Activated T-helper 1 cell treated with Interleukin-2 at 50 U/mL for 16 hours (primary cell): ENCODE results near the gene CORO2B.
"Not testable (repeated sequence)": the region's sequence is repeated elsewhere in the genome, so short reads cannot be mapped to it uniquely, and the experiment has no call there.

ENCODE experiments used
- DNase-seq: peaks from one replicate; pipeline ENCODE4 v3.0.0-alpha.2; 2020; ENCODE audit warnings: low read depth

CORO2B gene

DNA sequence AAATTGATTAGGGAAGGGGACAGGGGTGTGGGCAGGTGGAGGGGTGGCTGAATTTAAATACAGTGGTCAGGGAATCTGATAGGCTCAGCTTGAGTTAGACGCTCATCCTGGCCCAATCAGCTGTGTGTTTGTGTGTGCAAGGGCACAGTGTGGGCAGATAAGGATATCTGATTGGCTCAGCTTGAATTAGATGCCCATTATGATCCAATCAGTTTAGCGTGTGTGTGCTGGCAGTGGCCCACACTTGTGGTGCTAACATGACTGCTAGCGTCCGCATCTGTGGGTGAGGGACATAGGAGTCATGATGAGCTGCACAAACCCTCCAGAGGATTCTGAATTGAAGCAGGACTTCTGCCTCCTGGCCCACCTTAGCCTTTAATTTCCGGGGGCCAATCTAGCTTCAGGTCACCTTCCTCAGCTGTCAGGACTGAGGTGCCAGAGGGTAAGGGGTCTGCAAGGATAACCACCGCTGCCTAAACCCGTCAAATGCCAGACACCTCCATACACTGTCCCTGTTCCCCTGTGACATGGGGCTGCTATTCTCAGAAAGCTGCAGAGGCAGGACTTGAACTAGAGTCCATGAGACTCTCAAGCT, 97.3 kb downstream of the CORO2B start:
- no peak for DNase-seq

DNA sequence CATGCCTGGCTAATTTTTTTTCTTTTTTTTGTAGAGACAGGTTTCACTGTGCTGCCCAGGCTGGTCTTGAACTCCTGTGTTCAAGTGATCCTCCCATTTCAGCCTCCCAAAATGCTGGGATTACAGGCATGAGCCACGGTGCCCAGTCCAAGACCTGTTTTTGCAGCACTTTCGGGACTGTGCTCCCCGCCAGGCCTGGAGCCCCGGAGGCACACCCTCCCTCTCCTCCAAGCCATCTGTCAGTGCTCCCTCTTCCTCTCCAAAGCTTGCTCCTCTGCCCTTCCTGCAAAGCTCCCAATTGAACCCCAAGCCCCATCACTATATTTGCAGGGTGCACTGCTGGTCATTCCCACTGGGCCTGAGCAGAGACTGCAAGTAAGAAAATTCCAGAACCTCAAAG, 98.1 kb downstream of the CORO2B start:
- DNase-seq: no peak

DNA sequence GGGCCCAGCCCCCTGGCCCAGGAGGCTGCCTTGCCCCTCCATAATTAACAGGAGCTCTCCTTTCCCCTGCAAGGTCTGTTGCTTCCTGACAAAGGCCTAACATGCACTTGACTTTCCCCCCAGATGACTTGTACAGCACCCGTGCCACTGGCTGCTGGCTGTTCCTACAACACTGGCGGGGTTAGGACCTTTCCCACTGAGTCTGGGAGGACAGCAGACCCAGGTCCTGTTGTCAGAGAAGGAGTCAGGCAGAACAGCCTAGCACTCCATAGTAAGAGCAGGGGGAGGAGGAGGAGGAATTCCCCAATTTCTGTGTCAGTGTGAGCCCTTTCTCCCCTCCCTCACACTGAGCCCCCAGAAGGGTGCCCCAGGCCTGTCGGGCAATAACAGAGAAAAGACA, 99.2 kb downstream of the CORO2B start:
- no peak for DNase-seq

DNA sequence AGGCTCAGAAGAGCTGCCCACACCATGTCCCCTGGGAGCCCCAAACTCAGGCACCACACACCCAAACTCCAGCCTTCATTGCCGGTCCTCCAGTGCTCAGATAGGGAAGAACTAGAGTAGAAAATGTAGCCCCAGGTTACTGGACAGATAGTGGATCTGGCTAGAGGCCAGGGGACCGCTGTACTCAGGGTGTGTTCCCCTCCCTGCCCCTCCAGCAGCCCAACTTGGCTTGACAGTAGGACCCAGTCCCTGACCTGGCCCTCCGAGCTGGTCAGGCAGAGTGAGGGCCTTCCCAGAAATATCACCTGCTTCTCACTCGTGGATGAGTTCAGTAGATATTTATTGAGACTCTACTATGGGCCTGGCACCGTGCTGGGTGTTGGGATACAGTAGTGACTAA, 100.0 kb downstream of the CORO2B start:
- no peak for DNase-seq

DNA sequence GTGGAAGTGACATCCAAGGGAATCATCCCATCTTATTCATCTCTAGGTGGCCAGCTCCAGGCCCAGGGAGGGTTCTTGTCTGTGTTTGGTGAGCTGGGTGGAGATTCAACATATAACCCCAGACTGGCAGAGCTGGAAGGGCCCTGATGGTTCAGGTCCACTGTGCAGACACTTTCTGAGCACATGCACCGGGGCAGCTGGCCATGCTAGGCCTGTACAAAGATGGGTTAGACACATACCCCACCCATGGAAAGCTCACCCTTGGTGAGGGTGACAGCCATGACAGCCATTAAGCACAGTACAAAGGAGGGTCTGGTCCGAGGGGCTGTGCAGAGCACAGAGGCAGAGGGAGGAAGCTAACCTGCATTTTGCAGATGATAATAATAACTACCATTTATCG, 100.4 kb downstream of the CORO2B start:
- DNase-seq: no peak

DNA sequence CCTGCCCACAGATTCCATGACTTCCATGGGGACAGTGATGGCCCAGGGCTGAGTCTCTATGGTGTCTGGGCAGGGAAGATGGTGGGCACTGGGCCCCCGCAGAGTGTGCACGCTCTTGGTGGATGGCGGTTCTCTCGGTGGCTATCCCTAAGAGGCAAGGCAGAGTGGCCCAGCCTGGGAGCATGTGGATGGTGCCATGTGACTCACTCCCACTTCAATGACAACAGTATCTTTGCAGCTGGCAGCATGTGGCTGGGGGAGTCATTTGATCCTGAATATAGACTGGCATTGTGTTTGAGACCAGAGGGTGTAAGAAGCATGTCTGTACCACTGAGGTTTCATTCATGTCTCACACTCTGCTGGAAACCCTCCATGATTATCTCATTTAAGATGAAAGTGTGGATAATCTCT, 101.2 kb downstream of the CORO2B start:
- DNase-seq: no peak

DNA sequence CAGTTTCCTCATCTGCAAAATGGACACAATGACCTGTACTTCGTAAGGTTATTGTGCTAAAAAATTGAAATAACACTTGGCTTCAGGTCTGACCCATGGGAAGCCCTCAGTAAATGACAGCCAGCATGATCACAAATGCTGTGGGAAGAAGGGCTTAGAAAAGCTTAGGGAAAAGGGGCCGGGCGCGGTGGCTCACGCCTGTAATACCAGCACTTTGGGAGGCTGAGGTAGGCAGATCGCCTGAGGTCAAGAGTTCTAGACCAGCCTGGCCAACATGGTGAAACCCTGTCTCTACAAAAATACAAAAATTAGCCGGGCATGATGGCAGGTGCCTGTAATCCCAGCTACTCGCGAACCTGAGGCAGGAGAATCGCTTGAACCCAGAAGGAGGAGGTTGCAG, 102.0 kb downstream of the CORO2B start:
- DNase-seq: not testable (repeated sequence)

DNA sequence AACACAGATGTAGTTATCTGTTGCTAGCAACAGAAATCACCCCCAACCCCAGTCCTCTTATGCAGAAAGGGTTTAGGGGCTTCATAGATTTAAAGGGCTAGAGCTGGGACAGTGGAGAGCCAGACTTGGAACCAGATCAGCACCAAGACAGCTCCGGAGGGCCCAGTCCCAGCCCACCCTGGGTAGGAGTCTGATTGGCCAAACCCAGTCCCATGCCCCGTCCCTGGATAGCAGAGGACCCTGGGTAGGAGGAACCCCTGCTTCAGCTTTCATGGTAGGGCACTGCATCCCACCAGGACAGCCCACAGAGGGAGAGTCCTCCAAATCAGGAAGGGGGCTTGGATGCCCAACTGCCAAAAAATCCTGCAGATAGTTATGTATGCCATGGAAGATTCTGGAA, 103.0 kb downstream of the CORO2B start:
- DNase-seq: no peak

DNA sequence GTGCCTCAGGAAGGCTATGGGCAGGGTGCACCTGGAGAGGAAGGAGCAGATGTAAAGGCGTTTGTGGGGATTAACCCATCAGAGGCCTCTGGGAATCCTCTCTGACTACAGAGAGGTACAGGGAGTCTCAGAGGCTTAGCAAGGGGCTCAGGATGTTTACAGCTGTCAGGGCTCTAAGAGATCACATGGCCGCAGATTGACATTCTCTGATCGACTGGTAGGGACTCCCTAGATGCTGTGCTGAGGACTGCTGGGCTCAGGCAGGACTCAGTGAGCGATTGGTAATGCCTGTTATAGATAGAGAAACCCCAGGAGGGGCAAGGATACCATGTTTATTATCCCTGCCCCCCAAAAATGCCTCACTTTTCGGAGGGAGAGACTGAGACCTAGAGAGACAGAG, 103.5 kb downstream of the CORO2B start:
- no peak for DNase-seq

DNA sequence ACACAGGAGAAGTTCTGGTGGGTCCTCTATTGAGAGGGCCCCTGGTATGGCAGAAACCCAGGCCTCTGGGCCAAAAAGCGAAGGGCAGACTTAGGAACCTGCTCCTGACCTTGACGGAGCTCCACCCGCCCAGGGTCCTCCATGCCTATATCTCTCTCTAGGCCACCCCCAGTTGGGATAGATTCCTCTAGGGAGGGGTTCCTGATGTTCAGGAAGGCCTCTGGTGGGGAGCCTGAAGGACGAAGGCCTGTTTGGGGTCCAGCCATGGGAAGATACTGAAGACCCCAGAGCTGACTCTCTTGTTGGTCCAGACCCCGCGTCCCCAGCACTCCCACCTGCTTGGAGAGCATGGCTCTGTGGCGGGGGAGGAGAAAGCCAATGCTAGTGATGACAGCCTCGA, 104.2 kb downstream of the CORO2B start:
- no peak for DNase-seq

DNA sequence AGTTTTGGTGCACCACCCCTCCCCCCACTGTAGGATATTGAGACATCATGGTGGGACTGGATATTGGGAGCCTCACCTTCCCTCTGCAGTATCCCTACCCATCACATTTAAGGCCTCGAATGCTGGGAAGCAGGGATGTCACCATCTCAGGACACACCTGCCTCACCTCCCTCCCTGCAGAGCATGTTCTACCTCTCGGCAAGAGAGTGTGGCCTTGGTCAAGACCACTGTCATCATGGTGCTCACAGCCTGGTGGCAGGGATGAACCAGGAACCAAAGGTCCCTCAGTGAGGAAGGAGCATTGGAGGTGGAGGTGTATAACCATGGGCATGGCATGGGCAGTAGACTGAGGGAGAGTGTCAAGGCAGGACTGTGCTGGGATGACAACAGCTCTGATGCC, 104.8 kb downstream of the CORO2B start:
- DNase-seq: no peak

DNA sequence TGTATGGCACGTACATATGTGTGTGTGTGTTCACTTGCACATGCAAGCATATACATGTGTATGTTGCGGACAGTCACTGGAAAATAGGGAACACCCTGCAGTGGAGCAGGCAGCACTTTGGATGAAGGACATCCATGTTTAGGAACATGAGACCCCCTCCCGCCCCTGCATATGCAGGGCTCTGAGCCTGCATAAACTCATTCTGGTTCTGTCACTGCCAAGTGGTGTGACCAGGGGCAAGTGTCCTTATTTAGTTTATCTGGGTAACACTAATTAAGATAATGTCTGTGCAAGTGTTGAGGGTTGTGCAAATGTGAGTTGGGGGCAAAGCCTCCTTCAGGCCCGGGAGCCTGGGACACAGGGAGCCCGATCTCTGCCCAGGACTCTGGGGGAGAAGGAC, 105.7 kb downstream of the CORO2B start:
- DNase-seq: no peak

DNA sequence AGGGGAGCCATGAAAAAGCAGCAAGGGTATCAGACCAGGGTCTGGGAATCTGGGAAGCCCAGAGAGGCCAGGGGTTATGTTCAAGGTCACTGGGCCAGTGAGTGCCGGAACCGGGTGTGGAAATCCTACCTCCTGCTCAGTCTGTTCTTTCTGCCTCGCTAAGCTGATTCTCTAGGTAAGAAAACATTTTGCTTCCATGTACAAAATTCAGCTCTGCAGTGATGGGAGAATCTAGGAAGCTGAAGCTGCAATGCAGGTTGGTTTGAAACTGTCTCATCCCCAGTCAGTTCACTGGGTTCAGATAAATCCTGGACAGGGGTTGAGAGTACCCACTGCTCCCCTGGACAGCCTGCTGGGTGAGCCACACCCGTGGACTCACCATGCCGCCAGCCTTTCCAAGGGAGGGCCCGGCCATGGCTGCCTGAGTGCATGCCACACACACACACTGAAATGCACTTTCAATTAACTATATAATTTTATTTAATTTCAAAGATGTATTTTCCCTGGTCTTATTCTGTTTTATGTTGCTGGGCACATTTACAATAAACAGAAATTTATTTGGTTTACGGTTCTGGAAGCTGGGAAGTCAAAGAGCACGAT, 108.4 kb downstream of the CORO2B start:
- DNase-seq: no peak

DNA sequence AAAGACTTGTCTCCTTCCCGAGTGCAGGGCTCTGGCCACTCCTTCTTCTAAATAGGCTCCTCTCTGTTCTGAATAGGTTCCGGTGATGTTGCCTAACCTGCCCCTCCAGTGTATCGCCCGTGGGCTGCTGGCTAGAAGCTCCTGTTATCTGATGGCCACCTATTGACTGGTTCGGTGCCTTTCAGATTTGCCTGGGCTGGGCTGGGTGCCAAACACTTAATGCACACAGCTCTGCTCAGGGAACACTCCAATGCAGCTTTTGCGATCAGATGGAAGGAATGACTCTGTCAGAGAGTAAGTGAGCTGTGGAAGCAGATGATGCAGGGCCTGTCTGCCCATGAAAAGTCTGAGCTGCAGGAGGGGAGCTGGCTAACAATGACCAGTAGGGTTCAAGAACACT, 112.9 kb downstream of the CORO2B start:
- no peak for DNase-seq

DNA sequence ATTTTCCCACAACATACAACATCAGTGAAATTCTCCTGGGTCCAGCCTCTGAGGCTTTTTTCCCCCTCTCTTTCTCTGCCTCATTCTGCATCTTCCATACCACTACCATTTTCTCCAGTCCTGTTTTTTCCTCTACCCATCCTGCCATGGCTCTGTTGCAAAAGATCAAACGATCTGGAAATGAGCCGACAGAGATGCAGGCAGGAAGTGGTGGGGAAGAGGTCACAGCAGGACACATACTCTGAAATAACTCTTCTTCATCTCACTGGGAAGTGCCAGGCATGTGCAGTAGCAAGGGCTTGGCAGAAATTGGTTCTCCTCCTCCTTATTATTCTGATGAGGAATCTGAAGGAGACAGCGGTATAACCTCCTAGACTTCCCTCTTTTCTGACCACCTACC, 114.3 kb downstream of the CORO2B start:
- DNase-seq: no peak

DNA sequence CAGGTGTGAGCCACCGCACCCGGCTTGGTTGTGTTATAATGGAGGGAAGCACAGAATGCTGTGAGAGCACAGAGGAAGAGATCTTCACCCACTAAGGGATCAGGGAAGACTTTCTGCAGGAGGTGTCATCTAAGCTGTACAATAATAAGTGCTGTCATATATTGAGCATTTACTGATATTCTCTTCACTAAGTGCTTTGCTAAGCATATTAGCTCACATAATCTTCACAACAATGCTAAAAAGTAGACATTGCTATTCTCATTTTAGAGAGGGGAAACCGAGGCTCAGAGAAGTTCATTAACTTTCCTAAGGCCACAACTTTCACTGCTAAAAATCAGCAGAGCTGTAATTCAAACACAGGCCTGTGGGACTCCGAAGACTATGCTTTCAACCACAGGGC, 115.3 kb downstream of the CORO2B start:
- DNase-seq: no peak

DNA sequence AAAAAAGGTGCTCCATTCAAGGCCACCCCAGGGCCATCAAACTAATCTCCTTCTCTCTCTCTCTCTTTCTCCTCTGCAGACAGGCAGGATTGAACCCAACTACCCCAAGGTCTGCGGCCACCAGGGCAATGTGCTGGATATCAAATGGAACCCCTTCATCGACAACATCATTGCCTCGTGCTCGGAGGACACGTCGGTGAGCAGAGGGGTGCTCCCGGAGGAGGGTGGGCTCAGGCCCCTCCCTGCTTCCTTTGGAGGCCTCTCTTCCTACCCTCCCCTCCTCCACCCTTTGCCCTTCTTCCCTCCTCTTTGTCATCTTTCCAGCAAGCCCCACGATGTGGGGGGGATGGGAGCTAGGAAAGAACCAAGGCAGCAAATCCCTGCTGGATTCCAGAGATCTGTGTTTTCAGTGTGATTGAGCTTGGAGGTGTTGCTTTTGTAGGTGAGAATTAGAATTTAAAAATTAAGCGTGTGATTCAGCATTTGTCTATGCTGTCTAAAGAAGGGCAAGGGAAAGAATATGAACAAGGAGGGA, 116.3 kb downstream of the CORO2B start:
- no peak for DNase-seq

DNA sequence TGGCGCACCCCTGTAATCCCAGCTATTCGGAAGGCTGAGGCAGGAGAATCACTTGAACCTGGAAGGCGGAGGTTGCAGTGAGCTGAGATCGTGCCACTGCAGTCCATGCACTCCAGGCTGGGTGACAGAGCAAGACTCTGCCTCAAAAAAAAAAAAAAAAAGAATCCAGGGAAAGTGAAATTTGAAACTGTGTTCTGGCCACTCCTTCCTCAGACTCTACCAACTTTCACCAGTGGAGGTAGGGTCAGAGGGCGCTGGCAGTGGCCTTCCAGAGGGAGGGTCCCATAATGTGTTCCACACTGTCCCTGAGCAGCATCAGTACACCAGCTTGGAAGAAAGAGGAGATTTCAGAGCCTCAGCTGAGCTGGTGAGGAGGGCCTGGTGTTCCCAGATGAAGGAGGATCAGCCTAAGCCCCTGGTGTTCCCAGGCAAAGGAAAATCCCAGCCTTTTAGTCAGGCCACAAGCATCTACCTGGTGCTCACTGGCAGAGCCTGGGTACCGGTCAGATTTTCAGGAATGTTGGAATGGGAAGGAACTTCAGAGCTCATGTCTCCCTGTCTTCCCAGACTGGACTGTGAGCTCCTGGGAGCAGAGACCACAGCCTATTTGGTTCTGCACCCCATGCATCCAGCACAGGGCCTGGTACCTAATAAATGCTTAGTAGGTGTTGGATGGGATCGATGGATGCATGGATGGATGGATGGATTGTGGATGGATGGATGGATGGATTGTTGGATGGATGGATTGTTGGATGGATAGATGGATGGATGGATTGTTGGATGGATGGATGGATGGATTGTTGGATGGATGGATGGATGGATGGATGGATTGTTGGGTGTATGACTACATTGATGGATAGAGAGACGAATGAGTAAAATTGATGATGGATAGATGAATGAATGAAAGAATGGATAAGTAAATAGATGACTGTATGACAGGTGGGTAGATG, 117.9 kb downstream of the CORO2B start:
- no peak for DNase-seq

DNA sequence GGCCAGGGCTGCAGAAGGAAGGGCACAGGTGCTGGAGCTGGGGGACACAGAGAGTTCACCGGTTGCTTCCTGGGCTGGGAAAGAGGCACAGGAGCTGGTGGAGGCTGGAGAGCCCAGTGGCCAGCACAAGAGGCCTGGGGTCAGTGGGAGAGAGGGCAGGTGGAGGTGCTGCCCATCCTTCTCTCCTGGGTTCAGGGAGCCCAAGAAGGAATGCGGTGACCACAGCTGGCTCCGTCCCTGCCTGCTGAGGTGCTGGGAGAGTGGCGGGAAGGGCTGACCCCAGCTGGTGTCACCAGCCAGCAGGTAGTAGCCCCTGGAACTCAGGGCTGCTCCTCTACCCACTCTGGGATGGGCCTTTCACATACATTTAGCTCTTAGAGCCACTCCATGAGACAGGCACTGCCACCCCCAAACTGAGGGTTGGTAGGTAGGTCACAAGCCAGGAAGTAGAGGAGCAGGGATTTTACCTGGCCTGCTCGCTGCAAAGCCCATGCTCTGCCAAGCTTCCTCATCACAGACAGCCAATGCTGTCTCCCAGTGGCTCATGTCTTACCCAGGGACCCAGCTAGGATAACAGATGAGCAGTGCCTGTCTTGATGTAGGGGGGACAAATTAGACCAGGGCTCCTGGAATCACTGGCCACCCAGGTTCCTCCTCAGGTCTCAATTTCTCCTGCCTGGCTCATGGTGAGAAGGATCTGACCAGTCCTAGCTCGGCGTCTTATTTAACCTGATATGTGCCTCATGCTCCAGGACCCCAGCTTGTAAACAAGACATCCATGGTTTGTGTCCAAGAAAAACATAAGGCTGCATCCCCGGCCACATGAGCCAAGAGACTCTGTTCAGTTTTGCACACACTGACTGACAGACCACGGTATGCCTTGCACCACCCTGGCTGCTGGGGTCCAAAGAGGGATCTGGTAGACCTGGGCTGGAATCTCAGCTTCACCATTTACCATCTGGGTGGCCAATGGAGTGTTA, 119.2 kb downstream of the CORO2B start:
- no peak for DNase-seq

DNA sequence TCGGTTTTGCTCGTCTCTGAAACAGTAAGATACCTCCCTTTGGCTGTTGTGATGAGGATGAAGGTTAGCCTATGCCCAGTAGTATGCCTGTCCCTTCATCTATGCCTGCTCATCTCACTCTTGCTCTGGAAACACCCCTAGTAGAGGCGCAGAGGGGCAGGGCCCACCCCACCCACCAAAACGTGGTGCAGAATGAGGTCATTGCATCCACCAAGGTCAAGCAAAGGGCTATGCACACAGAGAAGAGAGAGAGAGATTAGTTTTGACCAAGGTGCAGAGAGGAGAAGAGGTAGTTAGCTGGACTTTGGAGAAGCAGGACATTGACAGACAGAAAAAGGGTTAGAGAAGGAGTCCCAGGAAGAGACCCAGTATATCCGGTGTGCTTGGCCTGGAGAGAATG, 119.9 kb downstream of the CORO2B start:
- no peak for DNase-seq

DNA sequence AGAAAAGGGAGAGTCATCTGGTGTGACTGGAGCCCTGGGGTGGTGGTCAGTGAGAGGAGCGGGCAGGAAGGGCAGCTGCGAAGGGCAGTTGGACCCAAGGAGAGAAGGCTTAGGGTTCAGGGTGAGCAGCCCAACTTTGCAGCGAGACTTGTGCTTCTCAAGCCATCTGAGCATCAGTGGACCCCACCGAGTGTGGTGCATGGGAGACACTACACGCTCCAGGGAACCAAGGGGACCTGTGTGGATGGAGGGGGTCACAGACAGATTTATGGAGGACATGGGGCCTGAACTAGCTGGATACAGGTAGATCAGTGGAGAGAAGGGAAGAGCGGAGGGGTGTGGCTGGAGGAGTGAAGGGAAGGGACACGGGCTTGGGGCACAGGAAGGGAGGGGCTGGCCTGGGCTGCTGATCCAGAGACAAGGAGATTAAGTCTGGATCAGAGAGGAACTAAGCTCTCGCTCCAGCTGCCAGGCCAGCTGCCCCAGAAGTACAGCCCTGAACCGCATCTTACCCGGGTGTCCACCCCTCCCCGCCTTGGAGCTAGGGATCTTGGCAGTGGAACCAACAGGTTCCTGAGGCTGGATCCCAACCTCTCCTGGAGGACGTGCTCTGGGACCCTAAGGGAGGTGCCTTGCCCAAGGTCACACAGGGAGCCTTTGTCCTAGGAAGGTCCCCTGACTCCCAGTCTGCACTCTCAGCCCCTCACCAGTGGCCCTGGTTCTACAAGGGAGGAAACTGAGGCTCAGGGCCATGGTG, 120.5 kb downstream of the CORO2B start:
- no peak for DNase-seq
